Stimulated activated naive CD8-positive, alpha-beta T cell treated with anti-CD3 and anti-CD28 coated beads, Interleukin-15, Interleukin-2, amounts not matched to agents 100 ng/mL and 50 ng/mL, for 24 hours (primary cell): ENCODE data around the gene USP15.

Experiments
- H3K27ac Mint-ChIP-seq: one replicate; pipeline ENCODE4 v1.8.0; 2021; ENCODE audit warnings: mild to moderate bottlenecking, mixed read lengths
- H3K27me3 Mint-ChIP-seq: one replicate; pipeline ENCODE4 v1.8.0; 2021; ENCODE audit warnings: mixed read lengths
- H3K36me3 Mint-ChIP-seq: one replicate; pipeline ENCODE4 v1.8.0; 2021; ENCODE audit warnings: low read depth, mixed read lengths
- H3K4me1 Mint-ChIP-seq: one replicate; pipeline ENCODE4 v1.8.0; 2021; ENCODE audit warnings: low read depth, mixed read lengths
- H3K4me3 Mint-ChIP-seq: one replicate; pipeline ENCODE4 v1.8.0; 2021; ENCODE audit warnings: mild to moderate bottlenecking, mixed read lengths
- H3K9me3 Mint-ChIP-seq: one replicate; pipeline ENCODE4 v1.8.0; 2021; ENCODE audit warnings: mixed read lengths

Gene USP15

DNA sequence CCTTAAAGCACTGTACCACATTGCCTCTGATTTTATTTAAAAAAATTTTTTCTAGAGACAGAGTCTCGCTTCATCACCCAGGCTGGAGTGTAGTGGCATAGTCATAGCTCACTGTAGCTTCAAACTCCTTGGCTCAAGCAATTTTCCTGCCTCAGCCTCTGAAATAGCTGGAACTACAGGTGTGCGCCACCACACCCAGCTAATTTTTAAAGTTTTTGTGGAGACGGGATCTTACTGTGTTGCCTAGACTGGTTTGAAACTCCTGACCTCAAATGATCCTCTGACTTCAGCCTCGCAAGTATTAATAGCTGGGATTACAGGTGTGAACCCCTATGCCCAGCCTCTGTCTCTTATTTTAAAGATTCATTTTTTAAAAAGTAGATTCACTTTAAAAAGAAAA lies 5.3 kb downstream of the USP15 start:
- Mint-ChIP-seq H3K36me3 (peaks cover 23% of the 10 kb centered on the region), H3K27me3 (no peaks in the 10 kb centered on the region), H3K4me1 (peaks cover 87% of the 10 kb centered on the region), H3K9me3 (no peaks in the 10 kb centered on the region), H3K4me3 (no peak overlapping the region), H3K27ac (peak overlapping the region; percentile 68)

DNA sequence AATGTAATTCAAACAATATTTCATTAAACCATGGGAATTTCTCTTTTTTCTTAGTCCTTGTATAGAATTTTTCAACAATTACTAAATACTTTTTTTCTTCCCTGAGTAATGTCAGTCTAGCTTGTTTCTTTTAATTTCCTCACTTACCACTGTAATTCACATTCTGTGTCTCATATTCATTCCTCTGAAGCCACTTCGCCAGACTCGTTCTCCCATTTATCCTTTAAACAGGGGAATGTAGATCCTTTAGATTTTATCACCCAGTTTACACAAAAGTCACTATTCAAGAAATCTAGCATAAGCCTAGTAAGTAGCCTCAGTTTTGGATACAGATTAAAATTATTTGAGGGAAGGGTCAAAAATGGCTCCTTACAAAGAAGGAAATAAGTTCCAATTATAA lies 6.8 kb downstream of the USP15 start:
- H3K4me1 Mint-ChIP-seq, result peaks cover 98% of the 10 kb centered on the region
- H3K4me3 Mint-ChIP-seq, result no peak overlapping the region
- H3K9me3 Mint-ChIP-seq, result no peaks in the 10 kb centered on the region
- peaks cover 27% of the 10 kb centered on the region for H3K36me3 Mint-ChIP-seq
- no peaks in the 10 kb centered on the region for H3K27me3 Mint-ChIP-seq
- H3K27ac Mint-ChIP-seq, result peak overlapping the region; percentile 77

DNA sequence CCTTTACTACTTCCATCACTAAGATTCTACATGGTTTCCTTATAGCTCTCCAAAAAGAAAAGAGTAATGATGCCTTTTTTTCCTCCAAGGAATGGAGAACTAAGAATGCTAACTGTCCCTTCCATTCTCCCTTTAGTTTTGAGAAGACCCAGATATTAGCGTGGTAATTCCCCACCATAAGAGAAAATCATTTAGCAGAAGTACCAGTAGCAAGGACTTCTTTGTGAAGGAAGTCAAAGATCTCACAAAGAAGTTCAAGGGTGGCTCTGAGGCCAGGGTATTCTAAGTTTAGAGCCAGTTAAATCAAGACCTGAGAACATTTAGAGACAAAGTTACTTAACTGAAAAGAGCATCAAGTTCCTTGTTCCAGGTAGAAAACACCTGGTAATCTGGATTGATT lies 7.3 kb downstream of the USP15 start:
- Mint-ChIP-seq H3K36me3 (peaks cover 27% of the 10 kb centered on the region), H3K4me1 (peaks cover 98% of the 10 kb centered on the region), H3K27ac (peak overlapping the region; percentile 77), H3K9me3 (no peaks in the 10 kb centered on the region), H3K27me3 (no peaks in the 10 kb centered on the region), H3K4me3 (peak overlapping the region; percentile 44)

DNA sequence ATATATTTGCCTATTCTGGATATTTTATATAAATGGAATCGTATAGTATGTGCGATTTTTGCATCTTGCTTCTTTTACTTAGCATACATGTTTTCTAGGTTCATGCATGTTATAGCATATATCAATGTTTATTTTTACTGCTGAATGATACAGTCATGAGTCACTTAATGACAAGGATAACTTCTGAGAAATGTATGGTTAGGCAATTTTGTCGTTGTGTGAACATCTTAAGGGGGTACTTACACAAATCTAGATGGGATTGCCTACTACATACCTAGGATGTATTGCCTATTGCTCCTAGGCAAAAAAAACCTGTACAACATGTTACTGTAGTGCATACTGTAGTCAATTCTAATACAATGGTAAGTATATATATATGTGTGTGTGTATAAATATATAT lies 8.8 kb downstream of the USP15 start:
- Mint-ChIP-seq H3K27me3 (no peaks in the 10 kb centered on the region), H3K27ac (no peak overlapping the region), H3K4me1 (peaks cover 98% of the 10 kb centered on the region), H3K4me3 (peak overlapping the region; percentile 19), H3K36me3 (peaks cover 14% of the 10 kb centered on the region), H3K9me3 (no peaks in the 10 kb centered on the region)

DNA sequence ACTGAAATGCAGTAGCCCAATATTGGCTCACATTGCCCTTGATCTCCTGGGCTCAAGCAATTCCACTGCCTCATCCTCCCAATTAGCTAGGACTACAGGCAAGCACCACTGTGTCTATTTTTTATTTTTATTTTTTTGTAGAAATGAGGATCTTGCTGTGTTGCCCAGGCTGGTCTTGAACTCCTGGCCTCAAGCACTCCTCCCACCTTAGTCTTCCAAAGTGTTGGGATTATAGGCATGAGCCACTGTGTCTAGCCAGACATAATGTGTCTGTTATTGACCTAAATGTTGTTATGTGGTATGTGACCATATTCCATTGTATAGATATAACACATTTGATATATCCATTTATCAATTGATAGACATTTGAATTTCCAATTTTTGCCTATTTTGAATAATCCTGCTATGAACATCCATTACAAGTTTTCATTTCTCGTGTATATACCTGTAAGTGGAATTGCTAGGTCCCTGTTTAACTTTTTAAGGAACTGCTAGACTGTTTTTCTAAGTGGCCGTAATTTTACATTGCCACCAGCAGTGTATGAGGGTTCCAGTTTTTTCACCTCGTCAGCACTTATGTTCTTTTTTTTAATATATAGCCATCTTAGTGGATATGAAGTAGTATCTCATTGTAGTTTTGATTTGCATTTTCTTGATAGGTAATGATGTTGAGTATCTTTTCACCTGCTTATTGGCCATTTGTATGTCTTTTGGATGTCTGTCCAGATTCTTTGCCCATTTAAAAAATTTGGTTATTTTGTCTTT lies 9.4 kb downstream of the USP15 start:
- H3K36me3 Mint-ChIP-seq, result peaks cover 12% of the 10 kb centered on the region
- H3K9me3 Mint-ChIP-seq, result no peaks in the 10 kb centered on the region
- H3K4me1 Mint-ChIP-seq, result peaks cover 98% of the 10 kb centered on the region
- H3K4me3 Mint-ChIP-seq, result no peak overlapping the region
- no peaks in the 10 kb centered on the region for H3K27me3 Mint-ChIP-seq
- H3K27ac Mint-ChIP-seq, result no peak overlapping the region

DNA sequence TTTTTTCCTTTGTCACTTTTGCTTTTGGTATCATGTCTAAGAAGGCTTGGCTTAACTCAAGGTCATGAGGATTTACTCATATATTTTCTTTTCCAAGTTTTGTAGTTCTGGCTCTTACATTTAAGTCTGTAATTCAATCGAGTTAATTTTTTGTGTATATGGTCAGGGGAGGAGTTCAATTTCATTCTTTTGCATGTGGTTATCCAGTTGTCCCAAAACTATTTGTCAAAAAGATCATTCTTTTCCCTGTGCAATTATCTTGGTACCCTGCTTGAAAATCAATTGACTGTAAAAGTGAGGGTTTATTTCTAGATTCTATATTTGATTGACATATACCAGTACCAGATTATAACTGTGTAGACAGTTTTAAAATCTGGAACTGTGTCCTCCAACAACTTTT lies 10.2 kb downstream of the USP15 start:
- Mint-ChIP-seq H3K4me3 (no peak overlapping the region), H3K4me1 (peaks cover 98% of the 10 kb centered on the region), H3K36me3 (peaks cover 17% of the 10 kb centered on the region), H3K27me3 (no peaks in the 10 kb centered on the region), H3K27ac (peak overlapping the region; percentile 4), H3K9me3 (no peaks in the 10 kb centered on the region)

DNA sequence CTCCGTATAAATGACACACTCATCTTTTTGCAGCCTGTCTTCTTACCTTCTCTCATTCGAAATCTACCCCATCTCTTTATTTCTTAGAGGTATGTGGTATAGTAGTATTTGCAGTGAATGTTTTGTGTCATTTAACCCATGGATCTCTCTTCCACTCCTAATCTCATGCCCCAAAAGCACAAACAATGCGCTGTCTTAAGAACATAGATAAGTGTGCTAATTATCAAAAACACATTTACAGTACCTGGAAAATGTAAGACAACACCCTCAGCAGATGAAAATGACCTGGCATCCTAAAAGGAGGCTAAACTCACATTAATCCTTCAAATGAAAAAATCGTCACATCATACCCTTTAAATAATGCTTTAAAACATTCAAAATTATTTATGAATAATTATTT lies 10.7 kb downstream of the USP15 start:
- H3K9me3 Mint-ChIP-seq, result no peaks in the 10 kb centered on the region
- H3K4me3 Mint-ChIP-seq, result no peak overlapping the region
- H3K27me3 Mint-ChIP-seq, result no peaks in the 10 kb centered on the region
- H3K27ac Mint-ChIP-seq, result peak overlapping the region; percentile 4
- peaks cover 98% of the 10 kb centered on the region for H3K4me1 Mint-ChIP-seq
- peaks cover 17% of the 10 kb centered on the region for H3K36me3 Mint-ChIP-seq

DNA sequence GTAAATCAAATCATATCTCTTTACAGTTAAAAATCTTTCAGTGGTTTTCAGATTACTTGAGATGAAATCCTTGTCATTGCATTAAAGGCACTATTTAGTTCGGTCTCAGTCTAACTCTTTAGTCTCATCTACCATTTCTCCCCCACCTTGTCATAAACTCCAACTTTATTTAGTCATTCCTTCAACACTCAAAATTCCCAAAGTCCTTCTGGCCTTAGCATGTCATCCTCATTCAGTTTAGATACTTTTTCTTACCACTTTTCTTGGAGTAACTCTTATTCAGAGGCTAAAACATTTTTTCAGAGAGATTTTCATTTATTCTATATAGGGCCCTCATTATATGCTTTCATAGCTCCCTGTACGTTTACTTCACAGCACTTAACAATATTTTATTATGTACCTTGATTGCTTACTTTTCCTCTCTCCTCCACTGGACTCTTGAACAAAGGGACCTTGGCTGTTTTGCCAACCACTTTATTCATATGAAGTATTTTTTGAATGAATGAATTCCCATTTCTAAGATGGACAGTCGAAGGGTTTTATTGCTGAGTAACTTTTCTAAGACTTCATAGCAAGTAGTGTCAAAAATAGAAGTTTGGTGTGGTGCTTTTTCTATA lies 12.8 kb downstream of the USP15 start:
- H3K36me3 Mint-ChIP-seq, result peaks cover 17% of the 10 kb centered on the region
- H3K27me3 Mint-ChIP-seq, result no peaks in the 10 kb centered on the region
- no peaks in the 10 kb centered on the region for H3K9me3 Mint-ChIP-seq
- H3K27ac Mint-ChIP-seq, result peak overlapping the region; percentile 9
- H3K4me1 Mint-ChIP-seq, result peaks cover 89% of the 10 kb centered on the region
- no peak overlapping the region for H3K4me3 Mint-ChIP-seq

DNA sequence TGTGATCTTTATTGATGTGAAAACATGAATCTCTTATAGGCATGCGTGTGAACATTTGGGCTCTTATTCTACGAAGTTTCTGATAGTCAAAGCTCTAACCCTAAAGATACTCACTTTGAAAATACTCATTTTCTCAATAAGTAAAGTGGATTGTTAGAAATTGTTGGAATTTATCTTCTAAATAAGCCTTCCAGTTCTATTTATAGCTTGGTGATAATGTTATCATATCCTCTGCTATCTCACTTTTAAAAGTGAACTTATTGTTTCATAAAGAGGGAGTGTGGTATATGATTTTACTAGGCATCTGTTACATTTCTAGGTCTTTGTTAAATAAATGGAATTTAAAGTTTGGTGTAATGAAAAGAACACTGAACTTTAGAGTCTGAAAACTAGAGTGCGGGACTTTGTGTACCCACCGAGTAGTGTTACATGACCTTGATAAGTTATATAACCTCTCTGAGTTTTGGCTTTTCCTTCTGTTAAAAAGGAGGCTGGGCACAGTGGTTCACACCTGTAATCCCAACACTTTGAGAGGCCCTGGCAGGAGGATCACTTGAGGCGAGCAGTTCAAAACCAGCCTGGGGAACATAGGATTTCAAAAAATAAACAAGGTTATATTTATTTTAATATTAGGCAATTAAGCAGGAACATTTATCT lies 13.6 kb downstream of the USP15 start:
- H3K27ac Mint-ChIP-seq, result no peak overlapping the region
- H3K4me1 Mint-ChIP-seq, result peaks cover 84% of the 10 kb centered on the region
- no peak overlapping the region for H3K4me3 Mint-ChIP-seq
- H3K36me3 Mint-ChIP-seq, result peaks cover 18% of the 10 kb centered on the region
- no peaks in the 10 kb centered on the region for H3K27me3 Mint-ChIP-seq
- H3K9me3 Mint-ChIP-seq, result no peaks in the 10 kb centered on the region

DNA sequence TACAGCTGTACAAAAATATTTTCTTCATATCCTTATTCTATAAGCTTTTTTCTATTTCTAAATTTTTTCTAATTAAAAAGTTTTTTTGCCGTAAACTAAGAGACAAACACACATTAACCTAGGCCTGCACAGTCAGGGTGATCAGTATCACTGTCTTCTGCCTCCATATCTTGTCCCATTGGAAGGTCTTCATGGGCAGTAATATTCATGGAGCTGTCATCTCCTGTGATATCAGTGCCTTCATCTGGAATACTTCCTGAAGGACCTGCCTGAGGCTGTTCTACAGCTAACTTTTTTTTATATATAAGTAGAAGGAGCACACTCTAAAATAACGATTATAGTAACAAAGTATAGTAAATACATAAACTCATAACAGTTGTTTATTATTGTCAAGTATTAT lies 17.8 kb downstream of the USP15 start:
- no peak overlapping the region for H3K27ac Mint-ChIP-seq
- H3K36me3 Mint-ChIP-seq, result peaks cover 27% of the 10 kb centered on the region
- peaks cover 84% of the 10 kb centered on the region for H3K4me1 Mint-ChIP-seq
- no peaks in the 10 kb centered on the region for H3K9me3 Mint-ChIP-seq
- no peaks in the 10 kb centered on the region for H3K27me3 Mint-ChIP-seq
- H3K4me3 Mint-ChIP-seq, result no peak overlapping the region

DNA sequence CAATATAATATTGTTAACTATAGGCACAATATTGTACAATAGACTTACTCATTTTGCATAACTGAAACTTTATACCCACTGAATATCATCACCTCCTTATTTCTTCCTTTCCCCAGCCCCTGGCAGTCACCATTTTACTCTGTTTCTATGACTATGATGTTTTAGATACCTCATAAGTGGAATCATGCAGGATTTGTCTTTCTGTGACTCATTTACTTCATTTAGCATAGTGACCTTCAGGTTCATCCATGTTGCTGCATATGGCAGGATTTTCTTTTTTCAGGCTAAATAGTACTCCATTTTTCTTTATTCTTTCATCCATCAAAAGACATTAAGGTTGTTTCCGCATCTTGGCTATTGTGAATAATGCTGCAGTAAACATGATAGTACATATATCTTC lies 18.9 kb downstream of the USP15 start:
- no peaks in the 10 kb centered on the region for H3K9me3 Mint-ChIP-seq
- peaks cover 82% of the 10 kb centered on the region for H3K4me1 Mint-ChIP-seq
- peak overlapping the region; percentile 8 for H3K4me3 Mint-ChIP-seq
- H3K36me3 Mint-ChIP-seq, result peaks cover 30% of the 10 kb centered on the region
- H3K27me3 Mint-ChIP-seq, result no peaks in the 10 kb centered on the region
- no peak overlapping the region for H3K27ac Mint-ChIP-seq

DNA sequence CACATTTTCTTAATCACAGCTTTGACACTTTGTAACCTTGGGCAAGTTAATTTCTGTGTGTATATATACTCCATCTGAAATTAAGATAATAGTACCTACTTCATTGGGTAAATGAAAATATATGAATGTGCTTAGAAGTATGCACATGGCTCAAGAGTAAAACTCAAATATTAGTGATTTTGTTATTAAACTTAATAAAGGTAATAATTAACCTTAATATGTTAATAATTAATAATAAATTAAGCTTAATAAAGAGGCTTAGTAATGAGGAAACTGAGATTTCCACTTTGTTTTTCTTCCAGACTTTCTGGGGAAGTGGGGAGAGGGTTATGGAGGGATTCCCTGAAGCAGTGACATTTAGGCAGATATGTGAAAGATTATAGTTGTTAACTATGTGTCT lies 19.8 kb downstream of the USP15 start:
- peaks cover 80% of the 10 kb centered on the region for H3K4me1 Mint-ChIP-seq
- H3K4me3 Mint-ChIP-seq, result no peak overlapping the region
- peaks cover 30% of the 10 kb centered on the region for H3K36me3 Mint-ChIP-seq
- no peaks in the 10 kb centered on the region for H3K27me3 Mint-ChIP-seq
- H3K27ac Mint-ChIP-seq, result peak overlapping the region; percentile 6
- no peaks in the 10 kb centered on the region for H3K9me3 Mint-ChIP-seq

DNA sequence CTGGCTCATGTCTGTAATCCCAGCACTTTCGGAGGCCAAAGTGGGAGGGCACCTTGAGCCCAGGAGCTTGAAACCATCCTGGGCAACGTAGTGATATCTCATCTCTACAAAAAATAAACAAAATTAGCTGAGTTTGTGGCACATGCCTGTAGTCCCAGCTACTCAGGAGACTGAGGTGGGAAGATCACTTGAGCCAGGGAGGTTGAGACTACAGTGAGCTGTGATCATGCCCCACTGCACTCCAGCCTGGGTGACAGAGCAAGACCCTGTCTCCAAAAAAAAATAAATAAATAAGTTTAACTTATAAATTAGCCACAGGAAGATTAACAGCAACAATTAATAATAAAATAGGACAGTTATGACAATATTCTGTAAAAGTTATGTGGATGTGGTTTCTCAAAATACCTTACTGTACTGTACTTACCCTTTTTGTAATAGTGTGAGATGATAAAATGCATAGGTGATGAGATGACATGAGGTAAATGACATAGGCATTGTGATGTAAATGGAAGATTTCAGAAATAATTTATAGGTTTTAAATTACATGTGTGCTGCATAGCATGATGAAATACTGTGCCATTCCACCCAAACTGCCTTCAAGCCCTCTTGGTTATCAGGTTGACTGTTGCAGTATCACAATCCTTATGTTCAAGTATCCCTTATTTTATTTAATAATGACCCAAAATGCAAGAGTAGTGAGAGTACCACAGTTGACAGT lies 22.0 kb downstream of the USP15 start:
- H3K4me3 Mint-ChIP-seq, result no peak overlapping the region
- peaks cover 80% of the 10 kb centered on the region for H3K4me1 Mint-ChIP-seq
- H3K27ac Mint-ChIP-seq, result peak overlapping the region; percentile 1
- no peaks in the 10 kb centered on the region for H3K27me3 Mint-ChIP-seq
- H3K9me3 Mint-ChIP-seq, result peaks cover 4% of the 10 kb centered on the region
- peaks cover 50% of the 10 kb centered on the region for H3K36me3 Mint-ChIP-seq

DNA sequence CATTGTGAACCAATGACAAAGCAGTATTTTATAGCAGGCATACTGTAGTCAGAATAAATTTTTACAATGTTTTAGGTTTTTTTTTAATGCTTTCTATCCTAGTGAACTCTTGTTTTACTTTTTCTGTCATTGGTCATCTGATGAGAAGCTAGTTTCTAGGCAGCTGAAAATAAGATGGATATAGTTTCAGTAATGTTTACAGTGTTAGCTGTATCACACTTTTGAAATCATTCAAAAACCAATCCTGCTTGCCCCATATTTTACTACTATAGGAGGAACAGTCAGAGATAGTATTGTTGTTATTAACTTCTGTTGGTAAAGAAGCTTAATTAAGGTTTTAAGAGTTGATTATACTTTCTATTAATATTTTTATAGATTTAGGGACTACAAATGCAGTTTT lies 24.5 kb downstream of the USP15 start:
- H3K9me3 Mint-ChIP-seq, result peaks cover 17% of the 10 kb centered on the region
- H3K27ac Mint-ChIP-seq, result no peak overlapping the region
- H3K4me3 Mint-ChIP-seq, result no peak overlapping the region
- H3K4me1 Mint-ChIP-seq, result peaks cover 94% of the 10 kb centered on the region
- no peaks in the 10 kb centered on the region for H3K27me3 Mint-ChIP-seq
- H3K36me3 Mint-ChIP-seq, result peaks cover 64% of the 10 kb centered on the region

DNA sequence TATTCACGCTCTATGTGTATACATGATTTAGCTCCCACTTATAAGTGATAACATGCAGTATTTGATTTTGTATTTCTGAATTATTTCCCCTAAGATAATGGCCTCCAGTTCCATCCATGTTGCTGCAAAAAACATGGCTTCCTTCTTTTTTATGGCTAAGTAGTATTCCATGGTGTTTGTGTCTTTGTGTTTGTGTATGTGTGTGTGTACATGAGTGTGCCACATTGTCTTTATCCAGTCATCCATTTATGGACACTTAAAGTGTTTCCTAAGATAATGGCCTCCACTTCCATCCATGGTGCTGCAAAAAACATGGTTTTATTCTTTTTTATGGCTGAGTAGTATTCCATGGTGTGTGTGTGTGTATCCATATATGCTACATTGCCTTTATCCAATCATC lies 25.1 kb downstream of the USP15 start:
- Mint-ChIP-seq H3K4me3 (no peak overlapping the region), H3K9me3 (peaks cover 17% of the 10 kb centered on the region), H3K4me1 (peaks cover 94% of the 10 kb centered on the region), H3K27me3 (no peaks in the 10 kb centered on the region), H3K27ac (no peak overlapping the region), H3K36me3 (peaks cover 68% of the 10 kb centered on the region)
